DMS114 treated with DMSO at 0.1 percent for 48 hours (cell line): Measurements from ENCODE around the gene CACNA1S.

Experiments
- DNase-seq: peaks from one replicate; lab custom pipeline; 2025; ENCODE audit not compliant: unreplicated experiment; lab: John Stamatoyannopoulos, UW

Gene CACNA1S

GRCh38 chr1:201016943-201017827 is 95.0 kb downstream of the CACNA1S start:
- no peak for DNase-seq

GRCh38 chr1:201016211-201016651 is 96.0 kb downstream of the CACNA1S start:
- no peak for DNase-seq

GRCh38 chr1:201015551-201016091 is 96.6 kb downstream of the CACNA1S start:
- no peak for DNase-seq

- DNase-seq, result no peak
These were observed 97.4 kb downstream of the CACNA1S start for GRCh38 chr1:201014816-201015200.

- DNase-seq, result no peak
These were observed 98.0 kb downstream of the CACNA1S start for GRCh38 chr1:201013991-201014815.

- DNase-seq, result no peak
These were observed 99.2 kb downstream of the CACNA1S start for GRCh38 chr1:201013031-201013485.

- DNase-seq, result no peak
These were observed 100.6 kb downstream of the CACNA1S start for GRCh38 chr1:201011616-201012015.

GRCh38 chr1:201009962-201010645 is 102.1 kb downstream of the CACNA1S start:
- no peak for DNase-seq

- no peak for DNase-seq
These were observed 103.4 kb downstream of the CACNA1S start for GRCh38 chr1:201008666-201009360.

- no peak for DNase-seq
These were observed 104.7 kb downstream of the CACNA1S start for GRCh38 chr1:201007481-201007880.

- DNase-seq, result no peak
These were observed 105.8 kb downstream of the CACNA1S start for GRCh38 chr1:201006450-201006849.

- DNase-seq, result no peak
These were observed 107.5 kb downstream of the CACNA1S start for GRCh38 chr1:201004732-201005131.

- DNase-seq, result no peak
These were observed 108.1 kb downstream of the CACNA1S start for GRCh38 chr1:201004154-201004553.

- DNase-seq, result no peak
These were observed 109.7 kb downstream of the CACNA1S start for GRCh38 chr1:201002510-201002909.

GRCh38 chr1:201001962-201002361 is 110.3 kb downstream of the CACNA1S start:
- DNase-seq, result no peak

GRCh38 chr1:201000391-201000790 is 111.8 kb downstream of the CACNA1S start:
- DNase-seq, result no peak

GRCh38 chr1:200999667-201000066 is 112.6 kb downstream of the CACNA1S start:
- DNase-seq, result no peak

GRCh38 chr1:200998323-200998722 is 113.9 kb downstream of the CACNA1S start:
- no peak for DNase-seq

GRCh38 chr1:200992382-200993048 is 119.7 kb downstream of the CACNA1S start:
- DNase-seq, result no peak

GRCh38 chr1:200991097-200991614 is 121.1 kb downstream of the CACNA1S start:
- no peak for DNase-seq
